Breast epithelium (tissue), 4 donors: Measurements from ENCODE around the gene TP63. TPM values are rescaled to one million over a fixed set of nuclear protein-coding genes. Genes with fewer than 3 reads are reported as not detected.
"Not testable (repeated sequence)": the region's sequence is repeated elsewhere in the genome, so short reads cannot be mapped to it uniquely, and the experiment has no call there.

Source experiments
- DNase-seq, 2 donors: peaks; one replicate each; pipeline ENCODE4 v3.0.0-alpha.2; 2019; ENCODE audit warnings: low spot score in 2 of 2
- H3K27ac ChIP-seq, 2 donors: fragments of 200-600 bp; sonication (generic) in 1 of 2; one replicate each; pipeline ENCODE4 v1.5.1; 2016 to 2019; ENCODE audit warnings: mild to moderate bottlenecking in 1 of 2
- H3K27me3 ChIP-seq, 2 donors: fragments of 200-600 bp; sonication (generic) in 1 of 2; one replicate each; pipeline versions ENCODE4 v1.5.1 to v1.6.0; 2017 to 2019; ENCODE audit warnings: control low read depth in 1 of 2, mild to moderate bottlenecking in 1 of 2
- H3K36me3 ChIP-seq: fragments of 200-600 bp; one replicate; pipeline ENCODE4 v1.5.1; 2019
- H3K4me1 ChIP-seq, 2 donors: fragments of 200-600 bp; sonication (generic); one replicate each; pipeline ENCODE4 v1.5.1; 2016 to 2019; ENCODE audit warnings: control low read depth in 1 of 2
- H3K4me3 ChIP-seq, 3 donors: fragments of 200-600 bp; sonication (generic); 1 replicate in 2 of 3; 2 replicates in 1 of 3; pipeline ENCODE4 v1.5.1; 2016 to 2019; ENCODE audit warnings: mild to moderate bottlenecking in 3 of 3, moderate library complexity in 2 of 3
- H3K9me3 ChIP-seq, 2 donors: fragments of 200-600 bp; sonication (generic) in 1 of 2; one replicate each; pipeline ENCODE4 v1.5.1; 2016 to 2019; ENCODE audit warnings: control low read depth in 1 of 2
- CTCF ChIP-seq, 3 donors: fragments of 450-650 bp; IDR thresholded peaks; one replicate each; pipeline ENCODE4 v1.5.1; 2016 to 2017; ENCODE audit warnings: antibody characterized with exemption in 3 of 3, mild to moderate bottlenecking in 3 of 3, moderate library complexity in 3 of 3
- POLR2A ChIP-seq: fragments of 450-650 bp; IDR thresholded peaks from one replicate; pipeline ENCODE4 v1.6.1; 2016; ENCODE audit warnings: antibody characterized with exemption, mild to moderate bottlenecking, moderate library complexity
- POLR2AphosphoS5 ChIP-seq, 3 donors: sonication (generic); formaldehyde crosslinking; IDR thresholded peaks; one replicate each; pipeline ENCODE4 v1.6.1; 2017; ENCODE audit warnings: antibody characterized with exemption in 3 of 3
- intact Hi-C: fragments of 100-400 bp; cut with DNase I; formaldehyde crosslinking; loops from one replicate; pipeline ENCODE4 v1.15.1; 2023; ENCODE audit warnings: low total_unique reads
- total RNA-seq, 3 donors: library from RNA; depleted of rRNA; stranded (reverse); fragments of >200 nt; gene quantifications; one replicate each; pipeline ENCODE4 v1.1.0, GENCODE V29; 2016

Gene TP63
- total RNA-seq, 3 donors from 2014 or later, result 0.96 to 47.7 (median 20.0) TPM

GRCh38 chr3:189664311-189664710 is 33.1 kb downstream of the TP63 start:
- H3K9me3 ChIP-seq, result no peaks in the 10 kb centered on the region
- DNase-seq, result no peak
- no peaks in the 10 kb centered on the region for H3K4me1 ChIP-seq
- no peaks in the 10 kb centered on the region for H3K36me3 ChIP-seq
- no peak overlapping the region for H3K4me3 ChIP-seq
- H3K27ac ChIP-seq, result no peak overlapping the region
- intact Hi-C loops, result no loop called here
- TF ChIP-seq POLR2AphosphoS5 (IDR thresholded peaks at IDR 0.05) (no peak), CTCF (IDR thresholded peaks at IDR 0.05) (no peak), POLR2A (no peak)
- no peaks in the 10 kb centered on the region for H3K27me3 ChIP-seq

- H3K27ac ChIP-seq, intact Hi-C loops, H3K4me3 ChIP-seq, H3K36me3 ChIP-seq, H3K27me3 ChIP-seq, DNase-seq, H3K4me1 ChIP-seq, H3K9me3 ChIP-seq: not testable (repeated sequence)
Observed at GRCh38 chr3:189672346-189672745, 41.2 kb downstream of the TP63 start.

- TF ChIP-seq POLR2AphosphoS5 (IDR thresholded peaks at IDR 0.05) (no peak), CTCF (IDR thresholded peaks at IDR 0.05) (no peak), POLR2A (no peak)
- Histone ChIP-seq H3K4me1 (no peaks in the 10 kb centered on the region), H3K27me3 (no peaks in the 10 kb centered on the region), H3K36me3 (no peaks in the 10 kb centered on the region), H3K27ac (no peak overlapping the region), H3K4me3 (no peak overlapping the region), H3K9me3 (peaks cover 0 to 4% of the 10 kb centered on the region in 2 donors)
- no peak for DNase-seq
- intact Hi-C loops, result no loop called here
Observed at GRCh38 chr3:189673535-189673934, 42.3 kb downstream of the TP63 start.

DNA sequence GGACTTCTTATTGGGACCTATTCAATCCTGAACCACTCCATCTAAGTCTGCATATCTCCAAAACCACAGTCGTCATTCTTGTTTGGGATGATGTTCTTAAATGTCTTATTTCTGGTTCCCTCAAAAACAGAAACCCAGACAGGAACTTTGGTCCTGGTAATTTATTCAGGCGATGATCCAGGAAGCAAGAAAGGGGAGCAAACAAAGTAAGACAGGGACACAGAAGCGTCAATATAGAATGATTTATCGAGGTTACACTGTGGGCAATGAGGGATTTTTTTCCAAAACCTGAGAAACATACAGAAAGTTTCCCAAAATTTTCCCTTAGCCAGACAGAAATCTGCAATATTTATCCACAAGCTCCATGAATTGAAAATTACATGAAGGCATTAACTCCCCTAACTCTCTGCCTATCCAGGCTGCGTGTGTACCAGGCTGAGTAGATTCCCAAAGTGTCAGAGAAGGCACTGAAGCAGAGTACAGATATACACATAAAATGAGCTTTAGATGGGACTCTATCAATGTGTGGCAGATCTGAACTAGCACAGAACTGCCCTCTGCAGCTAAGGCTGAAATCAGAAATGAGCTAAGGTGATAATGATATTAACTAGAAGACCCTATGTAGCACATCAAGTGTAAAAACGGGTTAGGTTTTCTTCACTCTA is 43.2 kb downstream of the TP63 start:
- Histone ChIP-seq H3K4me1 (no peaks in the 10 kb centered on the region), H3K9me3 (peaks cover 0 to 5% of the 10 kb centered on the region in 2 donors), H3K36me3 (no peaks in the 10 kb centered on the region), H3K27me3 (no peaks in the 10 kb centered on the region), H3K27ac (no peak overlapping the region), H3K4me3 (no peak overlapping the region)
- DNase-seq, result no peak
- intact Hi-C loops, result no loop called here
- TF ChIP-seq POLR2A, result no peak
- no peak for TF ChIP-seq CTCF (IDR thresholded peaks at IDR 0.05)
- TF ChIP-seq POLR2AphosphoS5 (IDR thresholded peaks at IDR 0.05), result no peak

- peaks cover 0 to 5% of the 10 kb centered on the region in 2 donors for H3K9me3 ChIP-seq
- no peaks in the 10 kb centered on the region for H3K27me3 ChIP-seq
- DNase-seq, result no peak
- intact Hi-C loops, result no loop called here
- TF ChIP-seq POLR2A, result no peak
- no peak for TF ChIP-seq CTCF (IDR thresholded peaks at IDR 0.05)
- no peak for TF ChIP-seq POLR2AphosphoS5 (IDR thresholded peaks at IDR 0.05)
- no peak overlapping the region for H3K4me3 ChIP-seq
- no peaks in the 10 kb centered on the region for H3K36me3 ChIP-seq
- no peak overlapping the region for H3K27ac ChIP-seq
- H3K4me1 ChIP-seq, result no peaks in the 10 kb centered on the region
Observed at GRCh38 chr3:189677667-189678066, 46.5 kb downstream of the TP63 start.
